Skeletal muscle cell (primary cell): Measurements from ENCODE around the gene FBXW7.

Experiments used
- DNase-seq: peaks from one replicate; pipeline ENCODE4 v3.0.0-alpha.2; 2010; ENCODE audit warnings: low read depth
- H3K4me3 ChIP-seq: 2 replicates; pipeline ENCODE4 v1.5.1; 2011; ENCODE audit warnings: low read depth, mild to moderate bottlenecking, control low read depth, low read length, moderate library complexity

FBXW7 gene, protein sequence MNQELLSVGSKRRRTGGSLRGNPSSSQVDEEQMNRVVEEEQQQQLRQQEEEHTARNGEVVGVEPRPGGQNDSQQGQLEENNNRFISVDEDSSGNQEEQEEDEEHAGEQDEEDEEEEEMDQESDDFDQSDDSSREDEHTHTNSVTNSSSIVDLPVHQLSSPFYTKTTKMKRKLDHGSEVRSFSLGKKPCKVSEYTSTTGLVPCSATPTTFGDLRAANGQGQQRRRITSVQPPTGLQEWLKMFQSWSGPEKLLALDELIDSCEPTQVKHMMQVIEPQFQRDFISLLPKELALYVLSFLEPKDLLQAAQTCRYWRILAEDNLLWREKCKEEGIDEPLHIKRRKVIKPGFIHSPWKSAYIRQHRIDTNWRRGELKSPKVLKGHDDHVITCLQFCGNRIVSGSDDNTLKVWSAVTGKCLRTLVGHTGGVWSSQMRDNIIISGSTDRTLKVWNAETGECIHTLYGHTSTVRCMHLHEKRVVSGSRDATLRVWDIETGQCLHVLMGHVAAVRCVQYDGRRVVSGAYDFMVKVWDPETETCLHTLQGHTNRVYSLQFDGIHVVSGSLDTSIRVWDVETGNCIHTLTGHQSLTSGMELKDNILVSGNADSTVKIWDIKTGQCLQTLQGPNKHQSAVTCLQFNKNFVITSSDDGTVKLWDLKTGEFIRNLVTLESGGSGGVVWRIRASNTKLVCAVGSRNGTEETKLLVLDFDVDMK

GRCh38 chr4:152535903-152536544 lies at the start of gene FBXW7:
TSS of gene FBXW7 (minus strand) at chr4:152536092. CDS start at chr4:152411803, 124,289 bp downstream.
- peak; percentile 97 for DNase-seq
- peak within 1 kb of the TSS; percentile 98 for H3K4me3 ChIP-seq

- DNase-seq, result no peak
- no peak overlapping the region for H3K4me3 ChIP-seq
These were observed 49.1 kb upstream of the FBXW7 start for GRCh38 chr4:152585023-152585441.

- DNase-seq, result no peak
- no peak overlapping the region for H3K4me3 ChIP-seq
These were observed 45.8 kb upstream of the FBXW7 start for GRCh38 chr4:152581536-152582160.

DNA sequence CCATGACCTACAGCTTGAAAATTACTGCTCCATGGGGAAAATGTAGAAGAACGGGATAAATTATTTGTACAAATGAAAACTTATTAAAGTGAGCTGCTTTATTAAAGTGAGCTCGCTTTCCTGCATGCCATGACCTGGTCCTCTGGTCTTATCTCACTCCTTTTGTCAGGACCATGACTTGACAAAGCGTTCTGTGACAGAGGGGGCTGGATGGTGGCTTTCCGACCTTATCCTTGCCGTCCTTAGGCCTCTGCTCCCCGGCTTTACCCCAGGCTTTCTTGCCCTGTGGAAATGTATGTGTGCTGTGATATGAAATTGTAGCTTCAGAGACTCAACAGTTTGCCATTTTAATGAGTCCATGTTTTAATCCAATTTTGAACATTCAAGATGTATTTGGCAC lies 44.0 kb upstream of the FBXW7 start:
- DNase-seq, result no peak
- H3K4me3 ChIP-seq, result no peak overlapping the region

GRCh38 chr4:152579107-152579764 lies 43.3 kb upstream of the FBXW7 start:
- no peak for DNase-seq
- no peak overlapping the region for H3K4me3 ChIP-seq

GRCh38 chr4:152578670-152579069 lies 42.8 kb upstream of the FBXW7 start:
- no peak overlapping the region for H3K4me3 ChIP-seq
- no peak for DNase-seq

DNA sequence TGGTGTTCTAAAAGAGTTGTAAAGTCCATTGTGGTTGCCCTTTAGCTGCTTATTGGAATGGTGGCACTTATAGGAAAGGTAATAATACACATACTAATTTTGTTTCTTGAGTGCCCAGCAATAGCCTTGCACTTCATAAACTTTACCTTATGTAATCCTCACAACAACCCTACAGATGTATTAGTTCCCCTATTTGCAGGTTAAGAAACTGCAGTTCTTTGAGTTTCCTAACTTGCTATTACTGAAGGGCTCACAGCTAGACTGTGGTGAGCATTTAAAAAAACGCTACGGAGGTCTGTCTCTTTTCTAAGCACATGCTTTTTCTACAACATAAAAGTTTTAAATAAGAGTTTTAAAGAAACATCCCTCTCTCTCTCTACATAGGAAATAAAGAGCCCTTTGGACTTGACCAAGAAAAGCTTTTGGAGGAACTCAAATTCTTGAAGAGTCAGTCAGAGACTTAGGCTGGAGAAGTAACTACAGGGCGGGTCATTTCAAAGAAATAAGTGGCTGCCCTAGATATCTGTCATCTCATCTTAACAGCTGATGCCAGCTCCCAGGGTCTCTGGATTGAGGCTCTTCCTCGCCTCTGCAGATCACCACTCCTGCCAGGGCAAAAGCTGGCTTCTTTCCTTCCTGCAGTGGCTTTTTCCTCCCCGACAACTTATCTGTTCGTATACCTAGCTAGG lies 42.0 kb upstream of the FBXW7 start:
- no peak for DNase-seq

DNA sequence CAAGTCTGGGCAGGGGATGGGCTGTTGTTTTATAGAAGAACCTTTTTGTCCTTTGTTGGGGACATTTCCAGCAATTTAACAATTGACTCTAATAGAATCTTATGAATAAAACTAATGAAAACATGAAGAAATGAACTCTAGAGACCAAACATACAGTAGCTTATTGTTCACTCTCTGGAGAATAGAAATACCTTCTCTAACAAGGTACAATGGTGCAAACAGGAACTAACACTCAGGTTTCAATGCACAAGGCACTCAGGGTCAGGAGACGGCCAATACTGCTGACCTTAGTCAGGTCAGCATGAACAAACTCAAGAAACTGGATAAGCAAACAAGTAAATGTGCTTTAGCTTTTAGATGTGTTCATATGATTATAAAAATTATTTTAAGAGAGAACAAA lies 39.6 kb upstream of the FBXW7 start:
- no peak overlapping the region for H3K4me3 ChIP-seq
- no peak for DNase-seq

More for the DNA sequence above, 42.0 kb upstream of the FBXW7 start:
- no peak overlapping the region for H3K4me3 ChIP-seq

GRCh38 chr4:152573861-152574260 lies 38.0 kb upstream of the FBXW7 start:
- DNase-seq, result no peak
- H3K4me3 ChIP-seq, result no peak overlapping the region

DNA sequence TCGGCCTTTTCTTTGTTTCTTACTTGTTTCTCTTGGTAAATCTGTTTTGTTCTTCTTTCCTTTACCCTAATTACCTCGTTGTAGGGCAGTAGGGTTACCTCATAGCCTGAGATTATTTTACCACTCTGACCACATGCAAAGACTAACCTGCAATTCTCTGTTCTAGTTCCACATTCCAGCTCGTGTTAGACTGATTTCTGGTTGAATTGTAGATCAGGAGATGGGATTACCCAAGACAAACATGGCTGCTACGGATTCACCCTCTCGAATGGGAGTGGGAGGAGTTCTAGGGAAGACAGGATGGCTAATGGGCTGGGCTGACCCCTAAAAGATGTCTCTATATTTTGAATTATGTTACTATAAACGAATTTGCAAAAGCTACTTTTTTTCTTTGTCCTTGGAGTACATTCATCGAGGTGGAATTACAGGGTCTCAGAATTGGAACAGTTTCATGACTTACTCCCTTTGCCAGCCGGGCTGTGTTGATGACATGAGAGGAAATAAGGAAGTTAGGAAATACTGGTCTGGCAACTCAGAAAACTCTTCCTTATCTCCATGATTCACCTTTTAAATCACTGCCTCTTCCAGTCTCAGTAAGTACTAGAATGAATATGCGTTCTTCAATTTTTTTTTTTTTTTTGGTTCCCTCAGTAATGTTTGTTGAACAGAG lies 36.7 kb upstream of the FBXW7 start:
- peak; percentile 41 for DNase-seq
- H3K4me3 ChIP-seq, result no peak overlapping the region

GRCh38 chr4:152571770-152572169 lies 35.9 kb upstream of the FBXW7 start:
- no peak for DNase-seq
- no peak overlapping the region for H3K4me3 ChIP-seq

DNA sequence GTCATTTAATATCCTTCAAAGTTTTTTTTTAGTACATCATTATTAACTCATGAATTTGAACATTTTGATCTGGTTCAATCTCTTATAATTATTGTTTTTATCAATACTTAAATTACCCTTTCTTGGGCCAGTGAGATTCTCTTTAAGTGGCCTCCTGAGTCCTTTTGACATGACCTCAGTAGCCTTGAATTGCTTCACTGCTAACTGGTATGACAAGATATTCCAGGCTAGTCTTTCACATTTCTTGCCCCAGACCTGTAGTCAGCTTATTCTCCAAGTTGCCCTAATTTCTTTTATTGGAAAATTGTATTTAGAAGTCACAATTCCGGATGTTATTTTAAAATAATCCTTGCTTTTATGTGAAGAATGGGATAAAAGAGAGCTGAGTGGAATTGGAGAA lies 35.4 kb upstream of the FBXW7 start:
- H3K4me3 ChIP-seq, result no peak overlapping the region
- DNase-seq, result no peak

DNA sequence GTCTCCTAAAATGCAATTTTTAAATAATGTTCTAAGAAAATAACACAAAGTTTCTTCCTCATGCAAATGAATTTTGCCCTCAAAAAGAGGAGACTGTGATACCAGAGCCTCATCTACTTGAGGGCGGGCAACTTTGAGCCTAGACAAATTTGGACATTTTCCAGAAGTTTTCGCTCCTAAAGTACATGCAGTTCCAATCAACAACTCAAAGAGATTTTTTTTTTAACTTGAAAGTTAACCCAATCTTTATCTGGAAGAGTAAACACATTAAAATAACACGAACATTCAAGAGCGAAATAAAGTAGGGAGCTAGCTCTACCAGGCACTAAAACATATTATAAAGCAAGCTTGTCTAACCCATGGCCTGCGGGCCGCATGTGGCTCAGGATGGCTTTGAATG lies 29.4 kb upstream of the FBXW7 start:
- H3K4me3 ChIP-seq, result no peak overlapping the region
- DNase-seq, result no peak

DNA sequence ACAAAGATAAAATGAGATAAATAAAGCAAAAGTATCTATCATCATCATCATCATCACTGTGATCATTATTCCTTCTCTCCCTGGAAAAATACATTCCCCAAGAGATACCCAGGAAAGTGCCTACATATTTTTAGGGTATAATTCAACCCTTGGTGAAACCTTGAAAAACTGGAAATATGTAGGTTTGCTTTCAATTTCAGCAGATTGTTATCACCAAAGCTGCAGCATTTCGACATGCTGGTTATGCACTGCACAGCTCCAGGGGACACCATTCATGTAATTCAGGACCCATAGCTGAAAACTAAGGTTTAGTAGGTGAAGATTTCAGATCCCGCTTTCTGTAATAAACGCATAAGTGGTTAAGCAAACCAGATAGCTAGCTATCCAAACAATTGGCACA lies 28.4 kb upstream of the FBXW7 start:
- no peak for DNase-seq

DNA sequence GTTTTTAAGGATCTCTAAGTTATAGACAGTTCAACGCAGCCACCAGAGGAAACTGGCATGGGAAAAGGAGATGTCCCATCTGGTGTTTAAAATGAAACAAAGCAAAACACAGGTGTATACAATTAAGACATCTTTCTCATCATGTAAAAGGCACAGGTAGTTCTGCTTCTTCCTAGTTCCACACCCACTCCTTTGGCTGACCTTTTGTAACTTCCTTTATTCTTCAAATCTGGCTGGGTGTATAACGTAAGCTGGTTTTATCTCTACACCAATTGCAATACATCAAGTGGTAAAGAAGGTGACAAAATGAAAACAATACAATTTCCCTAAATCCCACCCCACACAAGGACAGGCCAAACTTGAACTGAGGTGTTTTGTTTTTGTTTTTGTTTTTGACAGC lies 27.3 kb upstream of the FBXW7 start:
- H3K4me3 ChIP-seq, result no peak overlapping the region

More for the DNA sequence above, 28.4 kb upstream of the FBXW7 start:
- H3K4me3 ChIP-seq, result no peak overlapping the region

GRCh38 chr4:152559641-152560040 lies 23.7 kb upstream of the FBXW7 start:
- no peak overlapping the region for H3K4me3 ChIP-seq
- DNase-seq, result no peak

More for the DNA sequence above, 27.3 kb upstream of the FBXW7 start:
- DNase-seq, result no peak

DNA sequence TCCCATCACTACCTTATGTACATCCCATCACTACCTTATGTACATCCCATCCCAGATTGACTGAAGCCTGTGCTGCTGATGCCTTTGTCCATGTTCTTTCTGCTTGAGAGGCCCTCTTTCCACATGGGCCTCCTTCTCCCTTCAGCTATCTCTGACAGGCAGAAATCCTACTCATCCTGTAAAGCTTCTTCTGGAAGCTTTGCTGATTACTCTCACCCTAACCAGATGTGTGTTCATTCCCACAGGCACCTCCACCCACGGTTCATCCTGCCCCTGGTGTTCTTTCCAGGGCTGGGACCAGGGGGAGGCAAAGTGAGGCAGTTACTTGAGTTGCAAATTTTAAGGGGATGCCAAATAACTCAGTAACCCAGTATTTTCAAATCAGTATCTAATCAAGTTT lies 22.5 kb upstream of the FBXW7 start:
- H3K4me3 ChIP-seq, result no peak overlapping the region
- DNase-seq, result no peak

DNA sequence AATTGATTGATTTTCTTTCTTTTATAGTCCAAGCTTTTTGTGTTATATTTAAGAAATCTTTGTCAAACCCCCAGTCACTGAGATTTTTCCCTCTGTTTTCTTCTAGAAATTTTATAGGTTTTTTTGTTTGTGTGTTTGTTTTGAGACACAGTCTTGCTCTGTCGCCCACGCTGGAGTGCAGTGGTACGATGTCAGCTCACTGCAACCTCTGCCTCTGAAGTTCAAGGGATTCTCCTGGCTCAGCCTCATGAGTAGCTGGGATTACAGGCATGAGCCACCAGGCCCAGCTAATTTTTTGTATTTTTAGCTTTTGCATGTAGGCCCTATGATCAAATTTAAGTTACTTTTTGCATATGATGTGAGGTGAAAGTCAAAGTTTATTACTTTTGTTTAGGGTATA lies 20.9 kb upstream of the FBXW7 start:
- no peak overlapping the region for H3K4me3 ChIP-seq
- no peak for DNase-seq
